Lower lobe of right lung (tissue), 2 donors: ENCODE results near the gene TULP1. TPM values are rescaled to one million over a fixed set of nuclear protein-coding genes. Genes with fewer than 3 reads are reported as not detected.

Source experiments
- ATAC-seq, 2 donors: fragments of 200-7000 bp; cut with Tn5 transposase; one replicate each; pipeline ENCODE4 v1.9.1; 2020 to 2022; ENCODE audit warnings: mild to moderate bottlenecking in 2 of 2, moderate library complexity in 2 of 2
- DNase-seq: peaks from one replicate; pipeline ENCODE4 v3.0.0-alpha.2; 2020
- H3K27ac ChIP-seq: fragments of 200-600 bp; one replicate; pipeline ENCODE4 v1.8.0; 2022
- H3K27me3 ChIP-seq: fragments of 200-600 bp; one replicate; pipeline ENCODE4 v1.8.0; 2022; ENCODE audit warnings: low read depth
- H3K36me3 ChIP-seq: fragments of 200-600 bp; one replicate; pipeline ENCODE4 v1.8.0; 2022; ENCODE audit warnings: mild to moderate bottlenecking
- H3K4me1 ChIP-seq: fragments of 200-600 bp; one replicate; pipeline ENCODE4 v1.8.0; 2022
- H3K4me3 ChIP-seq: fragments of 200-600 bp; one replicate; pipeline ENCODE4 v1.8.0; 2022; ENCODE audit warnings: mild to moderate bottlenecking
- H3K9me3 ChIP-seq: fragments of 200-600 bp; one replicate; pipeline ENCODE4 v1.8.0; 2022
- CTCF ChIP-seq: fragments of 200-600 bp; IDR thresholded peaks from one replicate; pipeline ENCODE4 v1.8.0; 2022; ENCODE audit warnings: antibody characterized with exemption, mild to moderate bottlenecking
- intact Hi-C: fragments of 100-400 bp; cut with DNase I; formaldehyde crosslinking; loops from one replicate; pipeline ENCODE4 v1.11.0; 2022
- total RNA-seq: library from RNA; stranded (reverse); fragmentation: NEBNext Ultra II Directional; extraction: Animal tissue kit (Norgen Biotek cat#: 25700); gene quantifications from one replicate; pipeline ENCODE4 v1.2.1, GENCODE V29; 2021
- donor health status: DM: no; HTN: yes; CAD: no; lungs with severe emphysema.

Gene TULP1
- total RNA-seq, 1 donor from 2014 or later: not detected

GRCh38 chr6:35532126-35532525 lies 19.4 kb upstream of the TULP1 start:
- H3K9me3 ChIP-seq: no peaks in the 10 kb centered on the region
- no peaks in the 10 kb centered on the region for H3K36me3 ChIP-seq
- TF ChIP-seq CTCF: no peak
- ATAC-seq (no peak), DNase-seq (no peak)
- no peak overlapping the region for H3K4me3 ChIP-seq
- H3K4me1 ChIP-seq: no peaks in the 10 kb centered on the region
- H3K27ac ChIP-seq: no peak overlapping the region
- intact Hi-C loops: no loop called here
- no peaks in the 10 kb centered on the region for H3K27me3 ChIP-seq

- intact Hi-C loops: no loop called here
These were observed 11.8 kb upstream of the TULP1 start for GRCh38 chr6:35524380-35525020.

GRCh38 chr6:35522660-35523658 lies 10.3 kb upstream of the TULP1 start:
- Histone ChIP-seq H3K27me3 (no peaks in the 10 kb centered on the region), H3K36me3 (no peaks in the 10 kb centered on the region), H3K4me3 (peak overlapping the region; percentile 39), H3K9me3 (no peaks in the 10 kb centered on the region), H3K27ac (no peak overlapping the region), H3K4me1 (peaks cover 10% of the 10 kb centered on the region)
- intact Hi-C loops: no loop called here
- DNase-seq: peak; percentile 84
- peak; percentile 99 for TF ChIP-seq CTCF
- peak; percentile 94 for ATAC-seq

More at GRCh38 chr6:35524380-35525020, 11.8 kb upstream of the TULP1 start:
- TF ChIP-seq CTCF: no peak
- DNase-seq: no peak
- Histone ChIP-seq H3K36me3 (no peaks in the 10 kb centered on the region), H3K27ac (no peak overlapping the region), H3K9me3 (no peaks in the 10 kb centered on the region), H3K27me3 (no peaks in the 10 kb centered on the region), H3K4me3 (no peak overlapping the region), H3K4me1 (peaks cover 10% of the 10 kb centered on the region)
- ATAC-seq: no peak

GRCh38 chr6:35522151-35522550 lies 9.5 kb upstream of the TULP1 start:
- Histone ChIP-seq H3K27me3 (no peaks in the 10 kb centered on the region), H3K4me3 (no peak overlapping the region), H3K4me1 (peaks cover 10% of the 10 kb centered on the region), H3K36me3 (no peaks in the 10 kb centered on the region), H3K9me3 (no peaks in the 10 kb centered on the region), H3K27ac (no peak overlapping the region)
- intact Hi-C loops: no loop called here
- ATAC-seq (no peak), DNase-seq (no peak)
- no peak for TF ChIP-seq CTCF

GRCh38 chr6:35521235-35521634 lies 8.5 kb upstream of the TULP1 start:
- Histone ChIP-seq H3K9me3 (no peaks in the 10 kb centered on the region), H3K4me1 (peaks cover 10% of the 10 kb centered on the region), H3K27ac (no peak overlapping the region), H3K36me3 (no peaks in the 10 kb centered on the region), H3K27me3 (no peaks in the 10 kb centered on the region), H3K4me3 (no peak overlapping the region)
- intact Hi-C loops: no loop called here
- no peak for TF ChIP-seq CTCF
- DNase-seq (no peak), ATAC-seq (no peak)
